B cell (primary cell): ENCODE data around the gene DNHD1. TPM values are rescaled to one million over a fixed set of nuclear protein-coding genes. Genes with fewer than 3 reads are reported as not detected.

Experiments
- ATAC-seq: fragments of 200-7000 bp; cut with Tn5 transposase; one replicate; pipeline ENCODE4 v1.10.0; 2021; ENCODE audit warnings: low read depth, mild to moderate bottlenecking, moderate number of reproducible peaks, moderate library complexity
- CTCF ChIA-PET: fragments of 350-600 bp; sonication (Branson Sonifier 250); formaldehyde crosslinking; loops from one replicate; lab custom pipeline; 2021; ENCODE audit warnings: antibody characterized with exemption, inconsistent platforms; lab: Charles Lee
- POLR2A ChIA-PET: fragments of 350-600 bp; sonication (Branson Sonifier 250); formaldehyde crosslinking; loops from one replicate; lab custom pipeline; 2021; ENCODE audit warnings: antibody characterized with exemption; lab: Charles Lee
- DNase-seq: peaks from one replicate; pipeline ENCODE4 v3.0.0; 2013
- H2AFZ ChIP-seq: 2 replicates; pipeline ENCODE4 v1.6.1; 2012; ENCODE audit warnings: mild to moderate bottlenecking, low read depth, low read length; ENCODE audit not compliant: insufficient read depth, poor library complexity, severe bottlenecking
- H3K27ac ChIP-seq, 2 donors: 1 replicate in 1 of 2; 2 replicates in 1 of 2; pipeline ENCODE4 v1.5.1; 2012 to 2013; ENCODE audit warnings: low read length in 2 of 2, mild to moderate bottlenecking in 2 of 2, moderate library complexity in 1 of 2
- H3K27me3 ChIP-seq, 4 experiments: fragments of 200-600 bp in 1 of 4; sonication (generic) in 1 of 4; replicated peaks in 1 of 4; 1 replicate in 2 of 4; 2 replicates in 2 of 4; pipeline versions ENCODE4 v1.6.1 to v1.7.0; 2013 to 2016; ENCODE audit warnings: low read length in 3 of 4, mild to moderate bottlenecking in 2 of 4, mixed read lengths in 1 of 4, moderate library complexity in 1 of 4; ENCODE audit not compliant: insufficient read depth in 4 of 4, control insufficient read depth in 3 of 4; ENCODE audit errors: control extremely low read depth in 1 of 4
- H3K36me3 ChIP-seq, 2 experiments: replicated peaks in 1 of 2; 1 replicate in 1 of 2; 2 replicates in 1 of 2; pipeline versions ENCODE4 v1.6.1 to v1.7.1; 2013; ENCODE audit warnings: low read length in 1 of 2; ENCODE audit not compliant: insufficient read depth in 2 of 2, control insufficient read depth in 1 of 2; ENCODE audit errors: control extremely low read depth in 1 of 2, extremely low read depth in 1 of 2
- H3K4me1 ChIP-seq, 2 donors: fragments of 200-600 bp in 1 of 2; sonication (generic) in 1 of 2; 1 replicate in 1 of 2; 2 replicates in 1 of 2; pipeline versions ENCODE4 v1.5.1 to v1.6.1; 2013 to 2017; ENCODE audit warnings: low read length in 2 of 2; ENCODE audit not compliant: control insufficient read depth in 2 of 2, insufficient read depth in 2 of 2
- H3K4me2 ChIP-seq: replicated peaks from 2 replicates; pipeline ENCODE3; 2012; ENCODE audit warnings: mild to moderate bottlenecking, low read depth, low read length; ENCODE audit not compliant: poor library complexity, severe bottlenecking
- H3K4me3 ChIP-seq, 5 experiments: fragments of 200-600 bp in 1 of 5; sonication (generic) in 1 of 5; 1 replicate in 3 of 5; 2 replicates in 2 of 5; pipeline versions ENCODE4 v1.5.1 to v1.7.0; 2011 to 2016; ENCODE audit warnings: low read length in 4 of 5, mild to moderate bottlenecking in 4 of 5, low read depth in 2 of 5, control low read depth in 1 of 5, moderate library complexity in 1 of 5; ENCODE audit not compliant: insufficient read depth in 1 of 5; ENCODE audit errors: control extremely low read depth in 1 of 5, extremely low read depth in 1 of 5
- H3K79me2 ChIP-seq: fragments of 200-600 bp; sonication (generic); one replicate; pipeline ENCODE4 v1.6.0; 2016; ENCODE audit warnings: low read length; ENCODE audit not compliant: control insufficient read depth, insufficient read depth
- H3K9ac ChIP-seq: fragments of 200-600 bp; sonication (generic); 2 replicates; pipeline ENCODE4 v1.6.1; 2017; ENCODE audit warnings: mild to moderate bottlenecking, low read length, moderate library complexity
- H3K9me3 ChIP-seq, 3 donors: one replicate each; pipeline versions ENCODE4 v1.6.1 to v1.7.1; 2013; ENCODE audit warnings: low read length in 2 of 3; ENCODE audit not compliant: control insufficient read depth in 2 of 3, insufficient read depth in 1 of 3; ENCODE audit errors: control extremely low read depth in 1 of 3
- H4K20me1 ChIP-seq: 2 replicates; pipeline ENCODE4 v1.6.0; 2012; ENCODE audit warnings: mild to moderate bottlenecking, low read length; ENCODE audit not compliant: insufficient read depth, control insufficient read depth, poor library complexity, severe bottlenecking
- H3K27ac Mint-ChIP-seq: one replicate; pipeline ENCODE4 v1.8.0; 2021; ENCODE audit warnings: mixed read lengths
- H3K27me3 Mint-ChIP-seq: one replicate; pipeline ENCODE4 v1.8.0; 2021; ENCODE audit warnings: mixed read lengths
- H3K4me1 Mint-ChIP-seq: one replicate; pipeline ENCODE4 v1.8.0; 2021; ENCODE audit warnings: mixed read lengths
- H3K4me3 Mint-ChIP-seq: one replicate; pipeline ENCODE4 v1.8.0; 2021; ENCODE audit warnings: mixed read lengths
- H3K9me3 Mint-ChIP-seq: one replicate; pipeline ENCODE4 v1.8.0; 2022; ENCODE audit warnings: mixed read lengths; ENCODE audit not compliant: insufficient read depth
- EZH2 ChIP-seq: IDR thresholded peaks from 2 replicates; pipeline ENCODE4 v1.6.1; 2012; ENCODE audit warnings: borderline replicate concordance, low read depth, mild to moderate bottlenecking, moderate library complexity, low read length; ENCODE audit not compliant: insufficient read depth, poor library complexity, severe bottlenecking
- WGBS: methylation state at CpG from one replicate; pipeline ENCODE4 v1.1.5; 2013; ENCODE audit warnings: missing lambda C conversion rate; ENCODE audit not compliant: insufficient coverage; 5-methylcytosine and 5-hydroxymethylcytosine counted together
- intact Hi-C: fragments of 100-400 bp; cut with micrococcal nuclease; formaldehyde crosslinking; loops from one replicate; pipeline ENCODE4 v1.10.0; 2022
- polyA plus RNA-seq: library from polyadenylated mRNA; depleted of rRNA; stranded (reverse); fragments of >200 nt; gene quantifications from 2 replicates; pipeline ENCODE4 v1.2.3, GENCODE V29; 2012
- total RNA-seq, 2 donors: library from RNA; stranded (reverse); fragments of 120-200 nt in 1 of 2; gene quantifications; 1 replicate in 1 of 2; 2 replicates in 1 of 2; pipeline versions ENCODE4 v1.2.3 to v1.2.4, GENCODE V29; 2013 to 2022
- TF ChIP-seq, protein P1 (sequence below): fragments of 200-600 bp; IDR thresholded peaks from one replicate; pipeline ENCODE4 v1.8.0; 2022; ENCODE audit warnings: antibody characterized with exemption, mild to moderate bottlenecking

DNHD1 gene
- total and polyA plus RNA-seq, 2 donors (not counting 1 experiment from before 2014, with no cell fraction given), result 53.9 to 58.2 TPM

DNA sequence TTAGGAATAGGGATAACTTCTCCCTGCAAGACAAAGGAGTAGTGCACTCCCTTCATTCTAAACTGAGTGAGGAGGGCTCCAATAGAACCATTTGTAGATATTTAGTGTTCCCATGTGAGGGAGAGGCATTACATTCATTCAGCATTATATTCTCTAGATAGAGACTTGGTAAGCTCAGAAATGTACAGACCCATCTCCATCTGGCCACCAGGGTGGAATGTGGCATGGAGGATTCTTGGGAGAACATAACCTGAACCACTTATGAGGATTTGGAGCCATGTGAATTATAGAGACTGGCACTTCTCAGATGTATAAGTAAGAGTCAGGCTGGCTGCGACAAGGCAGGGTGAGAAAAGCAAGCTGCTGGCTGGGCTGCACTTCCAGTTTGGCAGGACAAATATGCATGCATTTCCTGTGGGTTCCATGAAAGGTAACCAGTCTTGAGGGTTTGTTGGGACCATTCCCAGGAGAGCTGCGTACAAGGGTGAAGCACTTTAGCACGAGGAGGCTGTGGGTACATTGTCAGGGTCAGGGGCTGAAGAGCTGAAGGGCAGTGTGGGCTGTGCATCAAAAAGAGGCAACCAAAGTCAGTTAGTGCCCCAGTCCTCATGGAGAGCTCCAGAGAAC lies 97.2 kb downstream of the DNHD1 start:
- H3K4me1 ChIP-seq, result no peaks in the 10 kb centered on the region
- no peaks in the 10 kb centered on the region for H3K27me3 ChIP-seq
- POLR2A ChIA-PET, result no interaction called here
- no peak overlapping the region for H2AFZ ChIP-seq
- intact Hi-C loops, result no loop called here
- Mint-ChIP-seq H3K4me3 (no peak overlapping the region), H3K4me1 (peaks cover 13% of the 10 kb centered on the region), H3K27me3 (no peaks in the 10 kb centered on the region), H3K27ac (no peak overlapping the region), H3K9me3 (no peaks in the 10 kb centered on the region)
- no peak for TF ChIP-seq EZH2
- TF ChIP-seq, protein P1, sequence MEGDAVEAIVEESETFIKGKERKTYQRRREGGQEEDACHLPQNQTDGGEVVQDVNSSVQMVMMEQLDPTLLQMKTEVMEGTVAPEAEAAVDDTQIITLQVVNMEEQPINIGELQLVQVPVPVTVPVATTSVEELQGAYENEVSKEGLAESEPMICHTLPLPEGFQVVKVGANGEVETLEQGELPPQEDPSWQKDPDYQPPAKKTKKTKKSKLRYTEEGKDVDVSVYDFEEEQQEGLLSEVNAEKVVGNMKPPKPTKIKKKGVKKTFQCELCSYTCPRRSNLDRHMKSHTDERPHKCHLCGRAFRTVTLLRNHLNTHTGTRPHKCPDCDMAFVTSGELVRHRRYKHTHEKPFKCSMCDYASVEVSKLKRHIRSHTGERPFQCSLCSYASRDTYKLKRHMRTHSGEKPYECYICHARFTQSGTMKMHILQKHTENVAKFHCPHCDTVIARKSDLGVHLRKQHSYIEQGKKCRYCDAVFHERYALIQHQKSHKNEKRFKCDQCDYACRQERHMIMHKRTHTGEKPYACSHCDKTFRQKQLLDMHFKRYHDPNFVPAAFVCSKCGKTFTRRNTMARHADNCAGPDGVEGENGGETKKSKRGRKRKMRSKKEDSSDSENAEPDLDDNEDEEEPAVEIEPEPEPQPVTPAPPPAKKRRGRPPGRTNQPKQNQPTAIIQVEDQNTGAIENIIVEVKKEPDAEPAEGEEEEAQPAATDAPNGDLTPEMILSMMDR, result no peak
- peaks cover 11% of the 10 kb centered on the region for H4K20me1 ChIP-seq
- CTCF ChIA-PET, result interaction anchor here (0.9 to 1.0 kb wide), 2 partner anchors 8 to 112 kb away, joined by 3 read pairs; no protein-coding TSS in a partner anchor
- no peak for DNase-seq
- H3K4me2 ChIP-seq, result no peak overlapping the region
- no peak for ATAC-seq
- 79% methylated on average over 3 of the region's 3 CpGs for WGBS
- H3K9ac ChIP-seq, result no peak overlapping the region
- H3K79me2 ChIP-seq, result peaks cover 17% of the 10 kb centered on the region
- no peaks in the 10 kb centered on the region for H3K9me3 ChIP-seq
- no peak overlapping the region for H3K4me3 ChIP-seq
- H3K27ac ChIP-seq, result no peak overlapping the region
- peaks cover 6 to 42% of the 10 kb centered on the region in 2 experiments for H3K36me3 ChIP-seq

DNA sequence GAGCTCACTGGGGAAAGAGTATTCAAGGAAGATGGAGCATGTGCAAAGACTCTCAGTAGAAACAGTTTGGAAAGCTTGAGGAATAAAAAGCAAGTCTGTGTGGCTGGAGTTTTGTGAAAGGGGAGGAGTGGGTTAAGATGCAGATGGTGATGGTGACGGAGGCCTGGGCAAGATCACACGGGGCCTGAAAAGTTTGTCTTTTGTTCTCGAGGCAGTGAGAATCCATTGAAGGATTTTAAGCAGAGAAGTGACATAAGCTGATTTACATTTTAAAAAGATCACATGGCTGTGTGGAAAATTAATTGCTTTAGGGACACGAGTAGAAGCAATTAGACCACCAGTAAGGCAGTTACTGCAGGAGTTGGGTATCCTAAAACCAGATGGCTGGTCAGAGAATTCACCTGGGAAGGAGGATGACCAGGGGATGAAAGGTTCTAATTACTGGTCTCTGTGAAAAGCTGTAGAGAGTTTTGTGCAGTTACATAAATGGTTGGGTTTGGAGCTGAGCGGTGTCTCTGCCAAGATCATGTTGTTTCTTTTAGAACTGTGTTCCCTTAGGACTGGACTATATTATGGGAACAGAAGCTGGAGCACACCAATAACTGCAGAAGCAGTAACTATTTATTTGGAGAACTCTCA lies 99.3 kb downstream of the DNHD1 start:
- Mint-ChIP-seq H3K4me3 (no peak overlapping the region), H3K27ac (no peak overlapping the region), H3K27me3 (no peaks in the 10 kb centered on the region), H3K9me3 (no peaks in the 10 kb centered on the region), H3K4me1 (peaks cover 19% of the 10 kb centered on the region)
- Histone ChIP-seq H3K9ac (no peak overlapping the region), H2AFZ (no peak overlapping the region), H3K9me3 (no peaks in the 10 kb centered on the region), H4K20me1 (peaks cover 22% of the 10 kb centered on the region), H3K27me3 (no peaks in the 10 kb centered on the region), H3K4me1 (no peaks in the 10 kb centered on the region), H3K27ac (no peak overlapping the region), H3K79me2 (peaks cover 38% of the 10 kb centered on the region), H3K36me3 (peaks cover 4 to 63% of the 10 kb centered on the region in 2 experiments), H3K4me3 (no peak overlapping the region), H3K4me2 (no peak overlapping the region)
- ATAC-seq (no peak), DNase-seq (no peak)
- intact Hi-C loops, result no loop called here
- ChIA-PET POLR2A (no interaction called here), CTCF (interaction anchor here (1.4 kb wide), 1 partner anchor 65 kb away, joined by 4 read pairs; no protein-coding TSS in a partner anchor)
- 96% methylated on average over 5 of the region's 5 CpGs for WGBS
- TF ChIP-seq EZH2, result no peak
- TF ChIP-seq, protein P1, result no peak
